Neutrophil (primary cell): Measurements from ENCODE around the gene GPSM1.

Experiments
- H3K27ac ChIP-seq: fragments of 200-600 bp; sonication (generic); 2 replicates; pipeline ENCODE4 v1.5.1; 2016; ENCODE audit warnings: mild to moderate bottlenecking, moderate library complexity
- H3K27me3 ChIP-seq: fragments of 200-600 bp; sonication (generic); 2 replicates; pipeline ENCODE4 v1.6.0; 2016; ENCODE audit warnings: mild to moderate bottlenecking
- H3K36me3 ChIP-seq: fragments of 200-600 bp; sonication (generic); 2 replicates; pipeline ENCODE4 v1.5.1; 2017
- H3K4me1 ChIP-seq, 2 experiments: fragments of 200-600 bp in 1 of 2; sonication (generic) in 1 of 2; 1 replicate in 1 of 2; 2 replicates in 1 of 2; pipeline versions ENCODE4 v1.5.1 to v1.6.1; 2013 to 2016; ENCODE audit warnings: low read depth in 1 of 2, low read length in 1 of 2, mild to moderate bottlenecking in 1 of 2, moderate library complexity in 1 of 2; ENCODE audit not compliant: control insufficient read depth in 1 of 2, insufficient read depth in 1 of 2
- H3K4me3 ChIP-seq, 2 experiments: fragments of 200-600 bp in 1 of 2; sonication (generic) in 1 of 2; 1 replicate in 1 of 2; 2 replicates in 1 of 2; pipeline ENCODE4 v1.5.1; 2013 to 2016; ENCODE audit warnings: low read depth in 1 of 2, low read length in 1 of 2, mild to moderate bottlenecking in 1 of 2, moderate library complexity in 1 of 2
- H3K9me3 ChIP-seq: fragments of 200-600 bp; sonication (generic); 2 replicates; pipeline ENCODE4 v1.5.1; 2016
- CTCF ChIP-seq: fragments of 200-600 bp; sonication (generic); IDR thresholded peaks from 2 replicates; pipeline ENCODE4 v1.5.1; 2016; ENCODE audit warnings: antibody characterized with exemption

The GPSM1 gene

GRCh38 chr9:136391737-136392537 is 64.6 kb downstream of the GPSM1 start:
- Histone ChIP-seq H3K27ac (no peak overlapping the region), H3K4me3 (no peak overlapping the region), H3K36me3 (peaks cover 94% of the 10 kb centered on the region), H3K27me3 (no peaks in the 10 kb centered on the region), H3K9me3 (no peaks in the 10 kb centered on the region), H3K4me1 (no peaks in the 10 kb centered on the region)
- TF ChIP-seq CTCF: no peak

GRCh38 chr9:136392538-136393449 is 65.5 kb downstream of the GPSM1 start:
- Histone ChIP-seq H3K27ac (no peak overlapping the region), H3K9me3 (no peaks in the 10 kb centered on the region), H3K4me3 (no peak overlapping the region), H3K36me3 (peaks cover 94% of the 10 kb centered on the region), H3K4me1 (no peaks in the 10 kb centered on the region), H3K27me3 (no peaks in the 10 kb centered on the region)
- TF ChIP-seq CTCF: no peak

- TF ChIP-seq CTCF: no peak
- Histone ChIP-seq H3K27ac (no peak overlapping the region), H3K4me1 (no peaks in the 10 kb centered on the region), H3K27me3 (no peaks in the 10 kb centered on the region), H3K4me3 (no peak overlapping the region), H3K9me3 (no peaks in the 10 kb centered on the region), H3K36me3 (peaks cover 90% of the 10 kb centered on the region)
Observed at GRCh38 chr9:136393531-136393930, 66.2 kb downstream of the GPSM1 start.

GRCh38 chr9:136394312-136395019 is 67.1 kb downstream of the GPSM1 start:
- peaks cover 5 to 9% of the 10 kb centered on the region in 2 experiments for H3K4me1 ChIP-seq
- H3K9me3 ChIP-seq: no peaks in the 10 kb centered on the region
- no peak for TF ChIP-seq CTCF
- no peak overlapping the region for H3K27ac ChIP-seq
- peaks cover 81% of the 10 kb centered on the region for H3K36me3 ChIP-seq
- no peak overlapping the region for H3K4me3 ChIP-seq
- H3K27me3 ChIP-seq: peaks cover 4% of the 10 kb centered on the region

- H3K36me3 ChIP-seq: peaks cover 76% of the 10 kb centered on the region
- H3K4me1 ChIP-seq: peaks cover 9 to 12% of the 10 kb centered on the region in 2 experiments
- no peak for TF ChIP-seq CTCF
- peaks cover 5% of the 10 kb centered on the region for H3K27me3 ChIP-seq
- no peak overlapping the region for H3K27ac ChIP-seq
- H3K9me3 ChIP-seq: no peaks in the 10 kb centered on the region
- H3K4me3 ChIP-seq: no peak overlapping the region
Observed at GRCh38 chr9:136395020-136395340, 67.6 kb downstream of the GPSM1 start.
